ENCODE results near the gene CDKAL1.

DNA sequence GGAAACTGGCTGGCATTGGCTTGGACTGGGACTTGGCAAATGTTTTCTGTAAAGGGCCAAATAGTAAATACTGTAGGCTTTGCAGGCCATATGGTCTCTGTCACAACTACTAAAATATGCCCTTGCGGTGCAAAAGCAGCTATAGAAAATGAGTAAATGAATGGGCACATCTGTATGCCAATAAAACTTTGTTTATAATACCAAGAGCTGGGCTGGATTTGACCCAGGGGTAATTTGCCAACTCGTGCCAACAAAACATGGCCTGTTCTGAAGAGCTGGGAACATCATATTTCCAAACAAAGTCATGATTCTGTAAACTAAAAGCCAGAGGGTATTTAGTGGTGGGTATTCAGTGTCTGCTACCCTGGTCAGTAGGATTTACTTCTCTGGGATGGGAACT, 739.2 kb downstream of the CDKAL1 start:
- TF ChIP-seq RAD21 (IDR thresholded peaks at IDR 0.05; ENCODE audit: insufficient read depth, low read depth, low read length) (no peak), SMARCA5 (IDR thresholded peaks at IDR 0.05) (no peak), EZH2 (IDR thresholded peaks at IDR 0.05; ENCODE audit: borderline replicate concordance, control insufficient read depth, low read depth, low read length) (no peak)
